ENCODE results near the gene GEMIN4.

GRCh38 chr17:743139-743538, 8.9 kb downstream of the GEMIN4 start:
- TF ChIP-seq CTCF (conservative IDR thresholded peaks at IDR 0.05 in 1 of 2, IDR thresholded peaks at IDR 0.05 in 1 of 2; ENCODE audit: extremely low read depth in 1 of 2, insufficient read depth in 1 of 2, low read depth in 1 of 2, low read length in 2 of 2), result no peak
- TF ChIP-seq EZH2 (IDR thresholded peaks at IDR 0.05; ENCODE audit: borderline replicate concordance, low read length), result no peak

Measured in mammary epithelial cell (primary cell).